Peyer's patch (tissue), 4 donors: ENCODE data around the gene SAYSD1.

Experiments used
- POLR2A ChIP-seq, 2 donors: fragments of 450-650 bp; IDR thresholded peaks; one replicate each; pipeline ENCODE4 v1.5.1; 2017; ENCODE audit warnings: antibody characterized with exemption in 2 of 2, mild to moderate bottlenecking in 2 of 2, moderate library complexity in 2 of 2
- TF ChIP-seq, protein P1 (sequence below), 6 experiments: fragments of 450-650 bp in 4 of 6; fragments of 200-600 bp in 2 of 6; sonication (generic) in 1 of 6; IDR thresholded peaks; one replicate each; pipeline ENCODE4 v1.5.1; 2017 to 2019; ENCODE audit warnings: antibody characterized with exemption in 6 of 6, mild to moderate bottlenecking in 3 of 6, moderate library complexity in 1 of 6

DNA sequence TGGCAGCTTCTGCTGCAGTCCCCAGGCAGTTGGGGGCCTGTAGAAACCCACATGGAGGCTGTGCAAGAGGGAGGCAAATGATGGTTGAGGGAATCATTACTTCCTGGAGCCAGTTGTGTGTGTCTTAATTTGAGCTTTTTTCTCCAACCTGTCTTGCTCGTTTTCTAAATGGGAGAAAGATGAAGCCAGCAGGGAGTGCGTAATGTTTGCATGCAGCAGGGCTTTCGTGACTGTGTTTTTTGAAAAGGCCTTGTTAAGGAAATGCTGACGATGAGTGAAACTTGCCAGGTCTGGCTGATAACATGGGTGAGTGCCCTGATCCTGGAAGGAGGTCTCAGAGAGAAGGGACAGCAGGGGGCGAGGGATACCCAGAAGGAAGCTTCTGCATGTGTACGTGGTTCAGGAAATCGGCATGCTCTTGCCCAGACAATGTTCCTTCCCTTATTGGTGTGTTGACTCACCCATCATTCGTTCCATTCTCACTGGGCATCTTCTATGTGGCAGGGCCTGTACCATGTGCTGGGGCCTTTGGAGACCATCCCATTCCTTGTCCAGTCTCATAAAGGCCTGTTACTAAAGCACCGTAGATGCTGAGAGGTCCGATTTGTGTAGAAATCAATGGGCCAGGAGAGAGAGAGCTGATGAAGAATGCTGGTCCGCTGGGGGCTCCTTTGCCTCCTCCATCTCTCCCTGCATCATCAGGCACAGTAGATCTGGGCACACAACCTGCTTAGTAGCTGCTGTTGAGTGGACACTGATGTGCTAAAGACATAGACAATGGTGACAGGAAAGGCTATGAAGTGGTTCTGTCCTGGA, 39.0 kb downstream of the SAYSD1 start:
- TF ChIP-seq, protein P1, sequence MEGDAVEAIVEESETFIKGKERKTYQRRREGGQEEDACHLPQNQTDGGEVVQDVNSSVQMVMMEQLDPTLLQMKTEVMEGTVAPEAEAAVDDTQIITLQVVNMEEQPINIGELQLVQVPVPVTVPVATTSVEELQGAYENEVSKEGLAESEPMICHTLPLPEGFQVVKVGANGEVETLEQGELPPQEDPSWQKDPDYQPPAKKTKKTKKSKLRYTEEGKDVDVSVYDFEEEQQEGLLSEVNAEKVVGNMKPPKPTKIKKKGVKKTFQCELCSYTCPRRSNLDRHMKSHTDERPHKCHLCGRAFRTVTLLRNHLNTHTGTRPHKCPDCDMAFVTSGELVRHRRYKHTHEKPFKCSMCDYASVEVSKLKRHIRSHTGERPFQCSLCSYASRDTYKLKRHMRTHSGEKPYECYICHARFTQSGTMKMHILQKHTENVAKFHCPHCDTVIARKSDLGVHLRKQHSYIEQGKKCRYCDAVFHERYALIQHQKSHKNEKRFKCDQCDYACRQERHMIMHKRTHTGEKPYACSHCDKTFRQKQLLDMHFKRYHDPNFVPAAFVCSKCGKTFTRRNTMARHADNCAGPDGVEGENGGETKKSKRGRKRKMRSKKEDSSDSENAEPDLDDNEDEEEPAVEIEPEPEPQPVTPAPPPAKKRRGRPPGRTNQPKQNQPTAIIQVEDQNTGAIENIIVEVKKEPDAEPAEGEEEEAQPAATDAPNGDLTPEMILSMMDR (IDR thresholded peaks at IDR 0.05) = no peak
- TF ChIP-seq POLR2A (IDR thresholded peaks at IDR 0.05) = no peak
